NB4 (cell line): ENCODE results near the gene TBX5.

Experiments used
- DNase-seq: peaks from one replicate; pipeline ENCODE4 v3.0.0; 2010; ENCODE audit warnings: low read depth
- H3K4me3 ChIP-seq: one replicate; pipeline ENCODE4 v1.5.1; 2011; ENCODE audit warnings: mild to moderate bottlenecking, low read depth, low read length, moderate library complexity
- CTCF ChIP-seq: IDR thresholded peaks from one replicate; pipeline ENCODE4 v1.5.1; 2012; ENCODE audit warnings: low read depth, low read length
- MAX ChIP-seq: IDR thresholded peaks from 2 replicates; pipeline ENCODE4 v1.6.1; 2011; ENCODE audit warnings: low read depth, low read length
- MYC ChIP-seq: IDR thresholded peaks from 2 replicates; pipeline ENCODE4 v1.6.1; 2011; ENCODE audit warnings: low read depth, low read length
- POLR2A ChIP-seq: IDR thresholded peaks from 2 replicates; pipeline ENCODE4 v1.6.1; 2011; ENCODE audit warnings: mild to moderate bottlenecking; ENCODE audit not compliant: insufficient read length; ENCODE audit errors: extremely low read depth

Gene TBX5

GRCh38 chr12:114405519-114406271 lies at the start of gene TBX5:
Gene TBX5, minus strand, starts transcription at chr12:114406144. Its CDS starts 2,246 bp downstream, at chr12:114403898.
- H3K4me3 ChIP-seq: no peak within 1 kb of the TSS
- TF ChIP-seq MAX (no peak), CTCF (no peak), POLR2A (no peak), MYC (no peak)
- no peak for DNase-seq

GRCh38 chr12:114451657-114452056 lies 45.7 kb upstream of the TBX5 start:
- TF ChIP-seq POLR2A (no peak), MYC (no peak), CTCF (no peak), MAX (no peak)
- DNase-seq: no peak
- no peak overlapping the region for H3K4me3 ChIP-seq

- TF ChIP-seq MAX: no peak
- no peak for TF ChIP-seq MYC
- TF ChIP-seq POLR2A: no peak
- no peak for TF ChIP-seq CTCF
- no peak overlapping the region for H3K4me3 ChIP-seq
- DNase-seq: no peak
Observed at GRCh38 chr12:114450515-114451300, 44.8 kb upstream of the TBX5 start.

- DNase-seq: no peak
- no peak overlapping the region for H3K4me3 ChIP-seq
- TF ChIP-seq CTCF (no peak), POLR2A (no peak), MAX (no peak), MYC (no peak)
Observed at GRCh38 chr12:114450019-114450418, 44.1 kb upstream of the TBX5 start.

GRCh38 chr12:114448618-114448933 lies 42.6 kb upstream of the TBX5 start:
- H3K4me3 ChIP-seq: no peak overlapping the region
- TF ChIP-seq CTCF: no peak
- no peak for TF ChIP-seq POLR2A
- TF ChIP-seq MYC: no peak
- no peak for TF ChIP-seq MAX
- DNase-seq: no peak
